Thoracic aorta (tissue), 2 donors: ENCODE results near the gene SMR3A. TPM values are rescaled to one million over a fixed set of nuclear protein-coding genes. Genes with fewer than 3 reads are reported as not detected.

ENCODE experiments used
- ATAC-seq: fragments of 150-250 bp; one replicate; pipeline ENCODE4 v1.8.0; 2017; ENCODE audit warnings: low read depth; ENCODE audit not compliant: insufficient number of reproducible peaks, low FRiP score
- DNase-seq: peaks from one replicate; pipeline ENCODE4 v3.0.0-alpha.2; 2020; ENCODE audit warnings: low spot score
- H3K27ac ChIP-seq, 2 donors: fragments of 200-600 bp; sonication (generic); 1 replicate in 1 of 2; 2 replicates in 1 of 2; pipeline ENCODE4 v1.5.1; 2016; ENCODE audit warnings: mild to moderate bottlenecking in 2 of 2, moderate library complexity in 2 of 2
- H3K27me3 ChIP-seq: fragments of 200-600 bp; sonication (generic); replicated peaks from 2 replicates; pipeline ENCODE4 v1.6.0; 2016; ENCODE audit warnings: mild to moderate bottlenecking; ENCODE audit not compliant: insufficient read depth
- H3K36me3 ChIP-seq: fragments of 200-600 bp; sonication (generic); one replicate; pipeline ENCODE4 v1.5.1; 2016
- H3K4me1 ChIP-seq, 2 donors: fragments of 200-600 bp; sonication (generic); 1 replicate in 1 of 2; 2 replicates in 1 of 2; pipeline versions ENCODE4 v1.5.1 to v1.6.0; 2016; ENCODE audit warnings: low read depth in 2 of 2, mild to moderate bottlenecking in 1 of 2; ENCODE audit not compliant: control insufficient read depth in 1 of 2
- H3K4me3 ChIP-seq: fragments of 200-600 bp; sonication (generic); 2 replicates; pipeline ENCODE4 v1.5.1; 2016; ENCODE audit warnings: mild to moderate bottlenecking
- H3K9me3 ChIP-seq: fragments of 200-600 bp; sonication (generic); 2 replicates; pipeline ENCODE4 v1.5.1; 2016
- total RNA-seq, 2 donors: library from RNA; depleted of rRNA; stranded (reverse); fragments of >200 nt; gene quantifications; one replicate each; pipeline versions ENCODE4 v1.1.0 to v1.2.3, GENCODE V29; 2016
- TF ChIP-seq, protein P1 (sequence below): fragments of 200-600 bp; sonication (generic); IDR thresholded peaks from one replicate; pipeline ENCODE4 v1.5.1; 2019; ENCODE audit warnings: antibody characterized with exemption

The SMR3A gene
- total RNA-seq, 2 donors from 2014 or later: not detected

DNA sequence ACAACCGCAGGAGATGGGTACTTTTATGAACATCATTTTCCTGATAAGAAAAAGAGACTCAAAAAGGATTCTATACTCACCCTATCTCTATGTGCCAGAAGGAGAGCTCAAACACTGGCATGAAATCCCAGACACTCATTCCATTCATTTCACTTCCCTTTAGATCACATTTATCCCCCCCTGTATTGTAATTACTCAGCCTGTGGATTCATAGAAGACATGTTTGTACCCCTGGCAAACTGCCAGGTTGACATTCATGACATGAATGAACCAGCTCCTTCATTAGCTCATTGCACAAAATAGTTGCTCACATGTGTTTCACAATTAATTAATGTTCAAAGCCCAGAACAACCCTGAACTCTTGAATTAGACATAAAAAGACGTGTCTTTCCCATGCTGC lies 4.9 kb downstream of the SMR3A start:
- DNase-seq (no peak), ATAC-seq (no peak)
- Histone ChIP-seq H3K27ac (no peak overlapping the region), H3K4me3 (no peak overlapping the region), H3K4me1 (no peaks in the 10 kb centered on the region), H3K27me3 (no peaks in the 10 kb centered on the region), H3K36me3 (no peaks in the 10 kb centered on the region), H3K9me3 (no peaks in the 10 kb centered on the region)
- TF ChIP-seq, protein P1, sequence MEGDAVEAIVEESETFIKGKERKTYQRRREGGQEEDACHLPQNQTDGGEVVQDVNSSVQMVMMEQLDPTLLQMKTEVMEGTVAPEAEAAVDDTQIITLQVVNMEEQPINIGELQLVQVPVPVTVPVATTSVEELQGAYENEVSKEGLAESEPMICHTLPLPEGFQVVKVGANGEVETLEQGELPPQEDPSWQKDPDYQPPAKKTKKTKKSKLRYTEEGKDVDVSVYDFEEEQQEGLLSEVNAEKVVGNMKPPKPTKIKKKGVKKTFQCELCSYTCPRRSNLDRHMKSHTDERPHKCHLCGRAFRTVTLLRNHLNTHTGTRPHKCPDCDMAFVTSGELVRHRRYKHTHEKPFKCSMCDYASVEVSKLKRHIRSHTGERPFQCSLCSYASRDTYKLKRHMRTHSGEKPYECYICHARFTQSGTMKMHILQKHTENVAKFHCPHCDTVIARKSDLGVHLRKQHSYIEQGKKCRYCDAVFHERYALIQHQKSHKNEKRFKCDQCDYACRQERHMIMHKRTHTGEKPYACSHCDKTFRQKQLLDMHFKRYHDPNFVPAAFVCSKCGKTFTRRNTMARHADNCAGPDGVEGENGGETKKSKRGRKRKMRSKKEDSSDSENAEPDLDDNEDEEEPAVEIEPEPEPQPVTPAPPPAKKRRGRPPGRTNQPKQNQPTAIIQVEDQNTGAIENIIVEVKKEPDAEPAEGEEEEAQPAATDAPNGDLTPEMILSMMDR: no peak

DNA sequence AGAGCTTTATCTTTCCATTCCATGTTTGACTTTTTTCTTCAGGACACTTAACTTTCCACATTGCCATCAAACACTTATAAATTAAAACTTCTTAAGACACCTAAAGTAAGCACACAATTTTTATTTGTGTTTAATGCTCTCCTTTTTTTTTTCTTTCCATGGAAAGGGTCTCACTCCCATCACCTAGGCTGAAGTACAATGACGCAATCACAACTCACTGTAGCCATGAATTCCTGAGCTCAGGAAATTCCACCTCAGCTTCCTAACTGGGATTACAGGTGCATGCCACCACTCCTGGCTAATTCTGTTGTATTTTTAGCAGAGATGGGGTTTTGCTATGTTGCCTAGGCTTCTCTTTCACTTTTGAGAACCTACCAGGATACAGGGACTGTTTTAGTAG lies 7.3 kb downstream of the SMR3A start:
- TF ChIP-seq, protein P1: no peak
- H3K27me3 ChIP-seq: no peaks in the 10 kb centered on the region
- no peak overlapping the region for H3K4me3 ChIP-seq
- H3K4me1 ChIP-seq: no peaks in the 10 kb centered on the region
- H3K36me3 ChIP-seq: no peaks in the 10 kb centered on the region
- no peak for ATAC-seq
- H3K9me3 ChIP-seq: no peaks in the 10 kb centered on the region
- DNase-seq: no peak
- no peak overlapping the region for H3K27ac ChIP-seq

DNA sequence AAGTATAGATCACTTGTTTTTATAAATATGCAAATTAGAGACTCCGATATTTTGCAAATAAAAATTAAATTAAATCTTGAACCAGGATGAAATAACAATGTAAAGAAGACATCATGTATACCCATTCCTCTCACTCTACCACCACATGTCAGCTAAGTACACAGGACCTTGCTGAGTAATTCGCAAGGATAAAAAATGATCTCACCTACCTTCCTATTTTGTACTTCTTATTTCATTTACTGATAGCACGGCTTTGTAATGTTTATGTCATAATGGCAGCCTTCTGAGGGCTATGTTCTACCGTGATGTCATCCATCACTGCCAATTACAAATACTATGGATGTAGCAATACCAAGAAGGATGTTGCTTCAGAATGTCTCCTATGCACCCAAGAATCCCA lies 11.4 kb downstream of the SMR3A start:
- Histone ChIP-seq H3K4me1 (no peaks in the 10 kb centered on the region), H3K27ac (no peak overlapping the region), H3K27me3 (no peaks in the 10 kb centered on the region), H3K4me3 (no peak overlapping the region), H3K9me3 (no peaks in the 10 kb centered on the region), H3K36me3 (no peaks in the 10 kb centered on the region)
- DNase-seq (no peak), ATAC-seq (no peak)
- TF ChIP-seq, protein P1: no peak

DNA sequence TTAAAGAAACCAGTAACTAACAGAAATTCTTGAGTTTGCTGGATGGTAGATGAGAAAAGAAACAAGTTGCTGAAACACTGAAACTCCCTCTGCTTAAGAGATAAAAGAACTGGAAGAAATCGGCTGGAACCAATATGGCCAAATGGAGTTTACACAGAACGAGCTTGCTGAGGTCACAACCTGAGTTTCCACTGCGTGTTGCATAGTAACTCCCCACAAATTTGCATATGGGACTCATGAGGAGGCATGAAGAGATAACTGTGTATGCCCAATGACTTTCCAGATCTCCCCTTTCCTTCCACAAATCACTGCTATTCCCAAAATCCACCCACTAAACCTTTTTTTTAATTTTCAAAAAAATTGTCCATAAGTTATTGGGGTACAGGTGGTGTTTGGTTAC lies 12.2 kb downstream of the SMR3A start:
- Histone ChIP-seq H3K4me3 (no peak overlapping the region), H3K36me3 (no peaks in the 10 kb centered on the region), H3K27me3 (no peaks in the 10 kb centered on the region), H3K27ac (no peak overlapping the region), H3K4me1 (no peaks in the 10 kb centered on the region), H3K9me3 (no peaks in the 10 kb centered on the region)
- DNase-seq: no peak
- no peak for ATAC-seq
- TF ChIP-seq, protein P1: no peak

DNA sequence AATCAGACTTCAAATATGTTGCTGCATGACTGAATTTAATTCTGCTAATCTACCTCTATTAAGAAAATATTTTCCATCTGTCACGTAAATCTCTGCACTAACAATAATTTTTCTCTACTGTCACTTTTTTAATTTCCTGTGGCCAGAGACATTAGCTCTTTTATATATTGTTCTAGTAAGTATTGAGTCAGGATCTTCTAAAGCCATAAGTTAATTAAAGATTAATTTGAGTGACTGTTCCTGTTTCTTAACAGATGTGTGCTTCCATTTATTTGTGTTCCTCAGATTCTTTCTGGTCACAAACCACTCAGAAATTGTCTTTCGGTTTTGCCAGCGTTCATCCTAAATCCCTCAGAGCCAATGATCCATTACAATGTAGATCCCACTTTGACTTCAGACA lies 20.0 kb downstream of the SMR3A start:
- no peaks in the 10 kb centered on the region for H3K4me1 ChIP-seq
- no peak for ATAC-seq
- TF ChIP-seq, protein P1: no peak

More for the DNA sequence above, 20.0 kb downstream of the SMR3A start:
- H3K36me3 ChIP-seq: no peaks in the 10 kb centered on the region
- no peak overlapping the region for H3K4me3 ChIP-seq
- no peaks in the 10 kb centered on the region for H3K27me3 ChIP-seq
- H3K27ac ChIP-seq: no peak overlapping the region
- no peaks in the 10 kb centered on the region for H3K9me3 ChIP-seq
- no peak for DNase-seq
